ENCODE results near the gene DGKI.

- TF ChIP-seq KLF6 (CRISPR knock-in tag; IDR thresholded peaks at IDR 0.05; ENCODE audit: borderline replicate concordance) (no peak), USF2 (CRISPR knock-in tag; IDR thresholded peaks at IDR 0.05) (no peak), ATF6 (CRISPR knock-in tag; IDR thresholded peaks at IDR 0.05) (no peak), GTF2F1 (IDR thresholded peaks at IDR 0.05; ENCODE audit: low read depth, low read length) (no peak), EP300 (IDR thresholded peaks at IDR 0.05; ENCODE audit: low read length) (no peak), NFIC (IDR thresholded peaks at IDR 0.05) (no peak), FOXA1 (IDR thresholded peaks at IDR 0.05; ENCODE audit: borderline replicate concordance) (no peak), POLR2AphosphoS5 (IDR thresholded peaks at IDR 0.05; ENCODE audit: control insufficient read depth, insufficient read depth, low read depth, low read length) (no peak), POLR2A (conservative IDR thresholded peaks at IDR 0.05) (no peak), ZNF57 (CRISPR knock-in tag; IDR thresholded peaks at IDR 0.05) (no peak)
- TF ChIP-seq, protein P1, sequence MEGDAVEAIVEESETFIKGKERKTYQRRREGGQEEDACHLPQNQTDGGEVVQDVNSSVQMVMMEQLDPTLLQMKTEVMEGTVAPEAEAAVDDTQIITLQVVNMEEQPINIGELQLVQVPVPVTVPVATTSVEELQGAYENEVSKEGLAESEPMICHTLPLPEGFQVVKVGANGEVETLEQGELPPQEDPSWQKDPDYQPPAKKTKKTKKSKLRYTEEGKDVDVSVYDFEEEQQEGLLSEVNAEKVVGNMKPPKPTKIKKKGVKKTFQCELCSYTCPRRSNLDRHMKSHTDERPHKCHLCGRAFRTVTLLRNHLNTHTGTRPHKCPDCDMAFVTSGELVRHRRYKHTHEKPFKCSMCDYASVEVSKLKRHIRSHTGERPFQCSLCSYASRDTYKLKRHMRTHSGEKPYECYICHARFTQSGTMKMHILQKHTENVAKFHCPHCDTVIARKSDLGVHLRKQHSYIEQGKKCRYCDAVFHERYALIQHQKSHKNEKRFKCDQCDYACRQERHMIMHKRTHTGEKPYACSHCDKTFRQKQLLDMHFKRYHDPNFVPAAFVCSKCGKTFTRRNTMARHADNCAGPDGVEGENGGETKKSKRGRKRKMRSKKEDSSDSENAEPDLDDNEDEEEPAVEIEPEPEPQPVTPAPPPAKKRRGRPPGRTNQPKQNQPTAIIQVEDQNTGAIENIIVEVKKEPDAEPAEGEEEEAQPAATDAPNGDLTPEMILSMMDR (IDR thresholded peaks at IDR 0.05 in 2 of 3, conservative IDR thresholded peaks at IDR 0.05 in 1 of 3; ENCODE audit: insufficient read depth in 2 of 3, low read depth in 1 of 3, low read length in 3 of 3) = no peak
- TF ChIP-seq, protein P2, sequence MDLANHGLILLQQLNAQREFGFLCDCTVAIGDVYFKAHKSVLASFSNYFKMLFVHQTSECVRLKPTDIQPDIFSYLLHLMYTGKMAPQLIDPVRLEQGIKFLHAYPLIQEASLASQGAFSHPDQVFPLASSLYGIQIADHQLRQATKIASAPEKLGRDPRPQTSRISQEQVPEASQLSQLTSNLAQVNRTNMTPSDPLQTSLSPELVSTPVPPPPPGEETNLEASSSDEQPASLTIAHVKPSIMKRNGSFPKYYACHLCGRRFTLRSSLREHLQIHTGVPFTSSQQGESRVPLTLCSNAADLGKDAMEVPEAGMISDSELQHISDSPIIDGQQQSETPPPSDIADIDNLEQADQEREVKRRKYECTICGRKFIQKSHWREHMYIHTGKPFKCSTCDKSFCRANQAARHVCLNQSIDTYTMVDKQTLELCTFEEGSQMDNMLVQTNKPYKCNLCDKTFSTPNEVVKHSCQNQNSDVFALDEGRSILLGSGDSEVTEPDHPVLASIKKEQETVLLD (IDR thresholded peaks at IDR 0.05) = no peak
- TF ChIP-seq, protein P3, sequence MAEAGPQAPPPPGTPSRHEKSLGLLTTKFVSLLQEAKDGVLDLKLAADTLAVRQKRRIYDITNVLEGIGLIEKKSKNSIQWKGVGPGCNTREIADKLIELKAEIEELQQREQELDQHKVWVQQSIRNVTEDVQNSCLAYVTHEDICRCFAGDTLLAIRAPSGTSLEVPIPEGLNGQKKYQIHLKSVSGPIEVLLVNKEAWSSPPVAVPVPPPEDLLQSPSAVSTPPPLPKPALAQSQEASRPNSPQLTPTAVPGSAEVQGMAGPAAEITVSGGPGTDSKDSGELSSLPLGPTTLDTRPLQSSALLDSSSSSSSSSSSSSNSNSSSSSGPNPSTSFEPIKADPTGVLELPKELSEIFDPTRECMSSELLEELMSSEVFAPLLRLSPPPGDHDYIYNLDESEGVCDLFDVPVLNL (CRISPR knock-in tag; IDR thresholded peaks at IDR 0.05; ENCODE audit: low read depth) = no peak
Measured at GRCh38 chr7:137825489-137825888, 21.3 kb downstream of the DGKI start.
